HCT116 (cell line): ENCODE results near the gene ITSN1. TPM values are rescaled to one million over a fixed set of nuclear protein-coding genes. Genes with fewer than 3 reads are reported as not detected.

ENCODE experiments used
- ATAC-seq: fragments of 200-7000 bp; cut with Tn5 transposase; 2 replicates; pipeline ENCODE4 v1.9.1; 2020; ENCODE audit warnings: mild to moderate bottlenecking, moderate library complexity
- BruUV-seq: library from RNA; stranded (reverse); fragments of 400-500 nt; replicated peaks from 2 replicates; lab custom pipeline; 2021; lab: Mats Ljungman, UMichigan
- CTCF ChIA-PET: fragments of 300-600 bp; sonication (Branson Sonifier 250); formaldehyde crosslinking; loops from one replicate; lab custom pipeline; 2021; ENCODE audit warnings: antibody characterized with exemption; lab: Charles Lee
- POLR2A ChIA-PET: fragments of 300-600, 350-600 bp; sonication (Branson Sonifier 250); formaldehyde crosslinking; loops from one replicate; lab custom pipeline; 2021; ENCODE audit warnings: antibody characterized with exemption; lab: Charles Lee
- RAD21 ChIA-PET, 2 experiments: fragments of 300-600 bp; sonication (Branson Sonifier 250); formaldehyde crosslinking; loops; one replicate each; lab custom pipeline; 2023; ENCODE audit warnings: low total read pairs in 2 of 2; ENCODE audit not compliant: uncharacterized antibody in 2 of 2, unreplicated experiment in 2 of 2, low non-redundant PET in 1 of 2; lab: Charles Lee
- DNase-seq: peaks from one replicate; pipeline ENCODE4 v3.0.0-alpha.2; 2010; ENCODE audit warnings: low read depth, low spot score
- H2AFZ ChIP-seq: fragments of 200-600 bp; shearing (Covaris generic), sonication (generic); 2 replicates; pipeline ENCODE4 v1.6.1; 2017; ENCODE audit warnings: low read depth, mixed run types, mixed read lengths, antibody characterized with exemption, low read length; ENCODE audit not compliant: poor library complexity, severe bottlenecking
- H3K27ac ChIP-seq: 2 replicates; pipeline ENCODE4 v1.5.1; 2012; ENCODE audit warnings: low read depth, low read length
- H3K27me3 ChIP-seq: fragments of 200-600 bp; sonication (generic); 2 replicates; pipeline ENCODE4 v1.6.1; 2016; ENCODE audit warnings: mixed run types, low read length, mixed read lengths; ENCODE audit not compliant: insufficient read depth
- H3K36me3 ChIP-seq, 2 experiments: fragments of 200-500 bp in 1 of 2; fragments of 200-600 bp in 1 of 2; sonication (Bioruptor generic) in 1 of 2; sonication (generic) in 1 of 2; 2 replicates each; pipeline versions ENCODE4 v1.5.1 to v1.6.1; 2014 to 2016; ENCODE audit warnings: low read length in 2 of 2, inconsistent platforms in 1 of 2, mixed read lengths in 1 of 2, mixed run types in 1 of 2; ENCODE audit not compliant: insufficient read depth in 2 of 2, control insufficient read depth in 1 of 2
- H3K4me1 ChIP-seq, 2 experiments: fragments of 200-600 bp in 1 of 2; sonication (generic) in 1 of 2; 2 replicates each; pipeline versions ENCODE4 v1.5.1 to v1.6.1; 2012 to 2017; ENCODE audit warnings: low read length in 2 of 2, inconsistent platforms in 1 of 2, mild to moderate bottlenecking in 1 of 2, mixed read lengths in 1 of 2, mixed run types in 1 of 2, moderate library complexity in 1 of 2; ENCODE audit not compliant: insufficient read depth in 2 of 2, control insufficient read depth in 1 of 2
- H3K4me2 ChIP-seq: fragments of 200-600 bp; sonication (generic); 2 replicates; pipeline ENCODE4 v1.6.1; 2017; ENCODE audit warnings: mixed run types, low read length, mixed read lengths
- H3K4me3 ChIP-seq, 2 experiments: fragments of 200-600 bp in 1 of 2; sonication (generic) in 1 of 2; replicated peaks in 1 of 2; 2 replicates each; pipeline ENCODE4 v1.5.1; 2011 to 2016; ENCODE audit warnings: low read length in 2 of 2, control low read depth in 1 of 2, low read depth in 1 of 2, mild to moderate bottlenecking in 1 of 2, mixed read lengths in 1 of 2, mixed run types in 1 of 2
- H3K79me2 ChIP-seq: fragments of 200-600 bp; sonication (generic); 2 replicates; pipeline ENCODE4 v1.6.1; 2017; ENCODE audit warnings: mild to moderate bottlenecking, mixed run types, low read length, moderate library complexity, mixed read lengths; ENCODE audit not compliant: insufficient read depth
- H3K9ac ChIP-seq: fragments of 200-600 bp; sonication (generic); 2 replicates; pipeline ENCODE4 v1.6.1; 2016; ENCODE audit warnings: low read length, mixed read lengths
- H3K9me2 ChIP-seq: fragments of 200-600 bp; sonication (generic), shearing (Covaris generic); 2 replicates; pipeline ENCODE4 v1.6.1; 2017; ENCODE audit warnings: mixed run types, mild to moderate bottlenecking, moderate library complexity; ENCODE audit not compliant: insufficient read depth
- H3K9me3 ChIP-seq, 2 experiments: fragments of 200-500 bp in 1 of 2; fragments of 200-600 bp in 1 of 2; sonication (Bioruptor generic) in 1 of 2; sonication (generic) in 1 of 2; 2 replicates each; pipeline ENCODE4 v1.6.1; 2014 to 2017; ENCODE audit warnings: low read length in 2 of 2, mixed read lengths in 2 of 2, inconsistent platforms in 1 of 2, low read depth in 1 of 2, mild to moderate bottlenecking in 1 of 2, mixed run types in 1 of 2, moderate library complexity in 1 of 2; ENCODE audit not compliant: control insufficient read depth in 1 of 2, insufficient read depth in 1 of 2
- H4K20me1 ChIP-seq: fragments of 200-600 bp; sonication (generic), shearing (Covaris generic); 2 replicates; pipeline ENCODE4 v1.6.1; 2017; ENCODE audit warnings: mixed run types, mild to moderate bottlenecking, moderate library complexity; ENCODE audit not compliant: insufficient read depth
- CBX3 ChIP-seq: IDR thresholded peaks from 2 replicates; pipeline ENCODE4 v1.6.1; 2012; ENCODE audit warnings: low read depth
- CEBPB ChIP-seq: IDR thresholded peaks from 2 replicates; pipeline ENCODE4 v1.6.1; 2012; ENCODE audit warnings: low read depth
- CTCF ChIP-seq, 3 experiments: fragments of 200-600 bp in 1 of 3; sonication (generic) in 1 of 3; IDR thresholded peaks in 2 of 3; conservative IDR thresholded peaks in 1 of 3; 2 replicates each; pipeline ENCODE4 v1.5.1; 2012 to 2017; ENCODE audit warnings: low read depth in 2 of 3, low read length in 2 of 3, antibody characterized with exemption in 1 of 3, borderline replicate concordance in 1 of 3, control low read depth in 1 of 3, mild to moderate bottlenecking in 1 of 3, mixed read lengths in 1 of 3, mixed run types in 1 of 3, moderate library complexity in 1 of 3; ENCODE audit not compliant: insufficient read depth in 1 of 3
- EGR1 ChIP-seq: IDR thresholded peaks from 2 replicates; pipeline ENCODE4 v1.6.1; 2012; ENCODE audit warnings: low read depth
- ELF1 ChIP-seq: IDR thresholded peaks from 2 replicates; pipeline ENCODE4 v1.6.1; 2012; ENCODE audit warnings: low read depth, borderline replicate concordance
- EZH2 ChIP-seq: fragments of 200-600 bp; sonication (generic); IDR thresholded peaks from 2 replicates; pipeline ENCODE4 v1.6.1; 2017; ENCODE audit warnings: antibody characterized with exemption, mixed run types
- EZH2phosphoT487 ChIP-seq: fragments of 200-600 bp; IDR thresholded peaks from 2 replicates; pipeline ENCODE4 v1.6.1; 2018; ENCODE audit warnings: antibody characterized with exemption, borderline replicate concordance
- JUND ChIP-seq: IDR thresholded peaks from 2 replicates; pipeline ENCODE4 v1.6.1; 2012
- POLR2A ChIP-seq: IDR thresholded peaks from 2 replicates; pipeline ENCODE4 v1.7.0; 2011; ENCODE audit warnings: borderline replicate concordance; ENCODE audit not compliant: insufficient read depth, insufficient read length; ENCODE audit errors: extremely low read depth
- POLR2AphosphoS5 ChIP-seq: IDR thresholded peaks from 2 replicates; pipeline ENCODE4 v1.6.1; 2011; ENCODE audit warnings: mild to moderate bottlenecking, low read depth, low read length, moderate library complexity
- REST ChIP-seq: IDR thresholded peaks from 2 replicates; pipeline ENCODE4 v1.6.1; 2012; ENCODE audit warnings: low read depth
- SIN3A ChIP-seq: IDR thresholded peaks from 2 replicates; pipeline ENCODE4 v1.6.1; 2012; ENCODE audit warnings: low read depth
- SP1 ChIP-seq: IDR thresholded peaks from 2 replicates; pipeline ENCODE4 v1.6.1; 2012; ENCODE audit warnings: low read depth
- SRF ChIP-seq: IDR thresholded peaks from 2 replicates; pipeline ENCODE4 v1.6.1; 2012; ENCODE audit warnings: low read depth
- TCF7L2 ChIP-seq: IDR thresholded peaks from 2 replicates; pipeline ENCODE4 v1.7.0; 2011; ENCODE audit warnings: borderline replicate concordance, inconsistent platforms; ENCODE audit not compliant: insufficient read depth, insufficient read length; ENCODE audit errors: extremely low read depth
- ZNF274 ChIP-seq: fragments of 200-500 bp; sonication (Bioruptor generic); IDR thresholded peaks from 2 replicates; pipeline ENCODE4 v1.6.1; 2014; ENCODE audit warnings: mild to moderate bottlenecking, low read depth, low read length, inconsistent platforms
- intact Hi-C: fragments of 100-400 bp; cut with micrococcal nuclease; formaldehyde crosslinking; loops from 2 replicates; pipeline ENCODE4 v1.10.0; 2022
- total RNA-seq: library from RNA; stranded (reverse); gene quantifications from one replicate; pipeline ENCODE4 v1.2.1, GENCODE V29; 2021; ENCODE audit not compliant: unreplicated experiment

The ITSN1 gene
- total RNA-seq, 1 experiment from 2014 or later = 25.8 TPM

GRCh38 chr21:33747420-33747819, 105.1 kb downstream of the ITSN1 start:
- ChIA-PET RAD21 (no interaction called here), CTCF (no interaction called here), POLR2A (no interaction called here)
- DNase-seq (no peak), ATAC-seq (no peak)
- Histone ChIP-seq H2AFZ (no peak overlapping the region), H3K79me2 (no peaks in the 10 kb centered on the region), H3K36me3 (no peaks in the 10 kb centered on the region), H4K20me1 (no peaks in the 10 kb centered on the region), H3K9me3 (peaks cover 12 to 15% of the 10 kb centered on the region in 2 experiments; a peak in 3 of 4 replicates), H3K4me3 (no peak overlapping the region), H3K27me3 (no peaks in the 10 kb centered on the region), H3K27ac (no peak overlapping the region), H3K9ac (no peak overlapping the region), H3K9me2 (no peaks in the 10 kb centered on the region), H3K4me2 (no peak overlapping the region), H3K4me1 (no peaks in the 10 kb centered on the region)
- TF ChIP-seq CBX3 = no peak
- no peak for TF ChIP-seq ELF1
- no peak for TF ChIP-seq SRF
- TF ChIP-seq EZH2phosphoT487 = no peak
- no peak for TF ChIP-seq SIN3A
- no peak for TF ChIP-seq CEBPB
- TF ChIP-seq ZNF274 = no peak
- intact Hi-C loops = no loop called here
- BruUV-seq = no TSS peak

GRCh38 chr21:33748903-33749302, 106.6 kb downstream of the ITSN1 start:
- no peaks in the 10 kb centered on the region for H3K36me3 ChIP-seq
- no peaks in the 10 kb centered on the region for H3K79me2 ChIP-seq
- H3K9me2 ChIP-seq = no peaks in the 10 kb centered on the region
- no peaks in the 10 kb centered on the region for H3K4me1 ChIP-seq
- intact Hi-C loops = no loop called here
- ChIA-PET POLR2A (no interaction called here), RAD21 (no interaction called here), CTCF (no interaction called here)
- no peaks in the 10 kb centered on the region for H4K20me1 ChIP-seq
- DNase-seq (no peak), ATAC-seq (no peak)
- peaks cover 12 to 15% of the 10 kb centered on the region in 2 experiments; a peak in 3 of 4 replicates for H3K9me3 ChIP-seq
- H3K27ac ChIP-seq = no peak overlapping the region
- no peak overlapping the region for H3K4me3 ChIP-seq
- H3K4me2 ChIP-seq = no peak overlapping the region
- H3K9ac ChIP-seq = no peak overlapping the region
- no TSS peak for BruUV-seq
- H3K27me3 ChIP-seq = no peaks in the 10 kb centered on the region
- no peak overlapping the region for H2AFZ ChIP-seq
- TF ChIP-seq POLR2A = no peak
- TF ChIP-seq TCF7L2 = no peak
- no peak for TF ChIP-seq EGR1
- TF ChIP-seq CBX3 = no peak
- TF ChIP-seq EZH2 = no peak
- TF ChIP-seq CTCF (IDR thresholded peaks at IDR 0.05 in 2 of 3, conservative IDR thresholded peaks at IDR 0.05 in 1 of 3; ENCODE audit: borderline replicate concordance in 1 of 3, insufficient read depth in 1 of 3, low read depth in 2 of 3, low read length in 2 of 3) = no peak
- TF ChIP-seq JUND = no peak
- TF ChIP-seq ELF1 = no peak
- no peak for TF ChIP-seq REST
- TF ChIP-seq SP1 = no peak
- TF ChIP-seq POLR2AphosphoS5 = no peak
- TF ChIP-seq ZNF274 = no peak
- no peak for TF ChIP-seq CEBPB
